ENCODE data around the gene SH3RF1.
A peak's percentile ranks its signal among the peaks of the same experiment; 100 is the strongest.

SH3RF1 gene

GRCh38 chr4:169102026-169102425 is 168.7 kb downstream of the SH3RF1 start:
- Histone ChIP-seq H3K27ac (ENCODE audit: low read depth in 2 of 2, low read length in 2 of 2) (no peak overlapping the region), H3K36me3 (ENCODE audit: control insufficient read depth in 2 of 2, insufficient read depth in 2 of 2, low read length in 2 of 2) (peaks cover 41 to 59% of the 10 kb centered on the region in 2 donors), H3K4me3 (ENCODE audit: low read length in 2 of 2) (no peak overlapping the region)

DNA sequence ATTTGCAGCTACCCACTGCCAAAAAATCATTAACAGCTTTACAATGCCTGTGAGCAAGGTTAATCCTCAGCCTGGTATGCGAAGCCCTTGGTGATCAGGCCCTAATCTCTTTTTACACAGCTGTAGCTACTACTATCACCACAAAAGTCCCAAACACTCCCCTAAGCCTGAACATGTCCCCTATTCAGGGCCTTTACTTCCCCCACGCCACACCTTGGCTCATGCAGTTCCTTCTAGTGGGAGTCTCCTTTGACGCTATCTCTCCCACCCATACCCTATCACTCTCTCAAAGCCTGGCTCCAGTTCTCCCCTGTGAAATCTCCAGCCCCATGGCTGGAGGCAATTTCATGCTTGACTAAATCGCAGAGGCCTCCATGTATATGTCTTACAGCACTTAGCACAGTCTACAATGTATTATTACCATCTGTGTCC is 170.1 kb downstream of the SH3RF1 start:
- Histone ChIP-seq H3K4me1 (ENCODE audit: control insufficient read depth in 2 of 2, insufficient read depth in 2 of 2, low read length in 2 of 2) (no peaks in the 10 kb centered on the region), H3K9me3 (ENCODE audit: control insufficient read depth in 2 of 2, low read length in 2 of 2) (no peaks in the 10 kb centered on the region), H3K27ac (ENCODE audit: low read depth in 2 of 2, low read length in 2 of 2) (no peak overlapping the region), H3K36me3 (ENCODE audit: control insufficient read depth in 2 of 2, insufficient read depth in 2 of 2, low read length in 2 of 2) (peaks cover 40 to 54% of the 10 kb centered on the region in 2 donors), H3K9ac (ENCODE audit: low read depth in 1 of 2, low read length in 2 of 2) (no peak overlapping the region), H3K27me3 (ENCODE audit: control insufficient read depth in 2 of 2, insufficient read depth in 2 of 2, low read length in 2 of 2) (no peaks in the 10 kb centered on the region), H3K4me3 (ENCODE audit: low read length in 2 of 2) (no peak overlapping the region)

More at GRCh38 chr4:169102026-169102425, 168.7 kb downstream of the SH3RF1 start:
- no peaks in the 10 kb centered on the region for H3K9me3 ChIP-seq (ENCODE audit: control insufficient read depth in 2 of 2, low read length in 2 of 2)
- H3K27me3 ChIP-seq (ENCODE audit: control insufficient read depth in 2 of 2, insufficient read depth in 2 of 2, low read length in 2 of 2): no peaks in the 10 kb centered on the region
- no peak overlapping the region for H3K9ac ChIP-seq (ENCODE audit: low read depth in 1 of 2, low read length in 2 of 2)
- H3K4me1 ChIP-seq (ENCODE audit: control insufficient read depth in 2 of 2, insufficient read depth in 2 of 2, low read length in 2 of 2): no peaks in the 10 kb centered on the region

DNA sequence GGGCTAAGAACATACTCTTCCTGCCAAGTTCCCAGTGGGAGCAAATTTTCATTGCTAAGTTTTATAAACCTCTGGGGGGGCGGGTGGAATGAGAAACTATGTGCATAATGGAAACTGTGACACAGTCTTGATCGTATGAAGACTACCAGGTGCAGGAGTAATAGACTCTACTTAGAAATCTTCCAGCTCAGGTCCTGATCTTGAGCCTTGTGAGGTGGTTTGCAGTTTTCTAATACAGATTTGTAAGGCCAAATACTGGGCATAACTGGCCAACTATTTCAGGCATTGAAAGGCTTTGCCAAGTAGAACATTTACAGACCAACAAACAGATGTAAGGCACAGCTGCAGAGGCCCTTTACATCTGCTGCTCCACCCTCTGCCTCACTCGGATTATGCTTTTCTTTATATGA is 171.0 kb downstream of the SH3RF1 start:
- H3K27ac ChIP-seq (ENCODE audit: low read depth in 2 of 2, low read length in 2 of 2): no peak overlapping the region
- H3K4me1 ChIP-seq (ENCODE audit: control insufficient read depth in 2 of 2, insufficient read depth in 2 of 2, low read length in 2 of 2): no peaks in the 10 kb centered on the region
- H3K27me3 ChIP-seq (ENCODE audit: control insufficient read depth in 2 of 2, insufficient read depth in 2 of 2, low read length in 2 of 2): no peaks in the 10 kb centered on the region
- no peak overlapping the region for H3K9ac ChIP-seq (ENCODE audit: low read depth in 1 of 2, low read length in 2 of 2)
- no peaks in the 10 kb centered on the region for H3K9me3 ChIP-seq (ENCODE audit: control insufficient read depth in 2 of 2, low read length in 2 of 2)
- H3K36me3 ChIP-seq (ENCODE audit: control insufficient read depth in 2 of 2, insufficient read depth in 2 of 2, low read length in 2 of 2): peaks cover 43 to 57% of the 10 kb centered on the region in 2 donors
- no peak overlapping the region for H3K4me3 ChIP-seq (ENCODE audit: low read length in 2 of 2)

GRCh38 chr4:169098969-169099690 is 171.6 kb downstream of the SH3RF1 start:
- H3K9me3 ChIP-seq (ENCODE audit: control insufficient read depth in 2 of 2, low read length in 2 of 2): no peaks in the 10 kb centered on the region
- no peak overlapping the region for H3K4me3 ChIP-seq (ENCODE audit: low read length in 2 of 2)
- H3K36me3 ChIP-seq (ENCODE audit: control insufficient read depth in 2 of 2, insufficient read depth in 2 of 2, low read length in 2 of 2): peaks cover 42 to 56% of the 10 kb centered on the region in 2 donors
- no peaks in the 10 kb centered on the region for H3K4me1 ChIP-seq (ENCODE audit: control insufficient read depth in 2 of 2, insufficient read depth in 2 of 2, low read length in 2 of 2)
- no peaks in the 10 kb centered on the region for H3K27me3 ChIP-seq (ENCODE audit: control insufficient read depth in 2 of 2, insufficient read depth in 2 of 2, low read length in 2 of 2)
- H3K9ac ChIP-seq (ENCODE audit: low read depth in 1 of 2, low read length in 2 of 2): no peak overlapping the region
- H3K27ac ChIP-seq (ENCODE audit: low read depth in 2 of 2, low read length in 2 of 2): peak overlapping the region in 1 of 2 donors; percentile 17

- Histone ChIP-seq H3K4me1 (ENCODE audit: control insufficient read depth in 2 of 2, insufficient read depth in 2 of 2, low read length in 2 of 2) (no peaks in the 10 kb centered on the region), H3K27ac (ENCODE audit: low read depth in 2 of 2, low read length in 2 of 2) (no peak overlapping the region), H3K36me3 (ENCODE audit: control insufficient read depth in 2 of 2, insufficient read depth in 2 of 2, low read length in 2 of 2) (peaks cover 42 to 50% of the 10 kb centered on the region in 2 donors), H3K27me3 (ENCODE audit: control insufficient read depth in 2 of 2, insufficient read depth in 2 of 2, low read length in 2 of 2) (no peaks in the 10 kb centered on the region), H3K4me3 (ENCODE audit: low read length in 2 of 2) (no peak overlapping the region), H3K9ac (ENCODE audit: low read depth in 1 of 2, low read length in 2 of 2) (no peak overlapping the region), H3K9me3 (ENCODE audit: control insufficient read depth in 2 of 2, low read length in 2 of 2) (no peaks in the 10 kb centered on the region)
These were observed 172.2 kb downstream of the SH3RF1 start for GRCh38 chr4:169098532-169098931.

- Histone ChIP-seq H3K36me3 (ENCODE audit: control insufficient read depth in 2 of 2, insufficient read depth in 2 of 2, low read length in 2 of 2) (peaks cover 44 to 47% of the 10 kb centered on the region in 2 donors), H3K4me1 (ENCODE audit: control insufficient read depth in 2 of 2, insufficient read depth in 2 of 2, low read length in 2 of 2) (no peaks in the 10 kb centered on the region), H3K4me3 (ENCODE audit: low read length in 2 of 2) (no peak overlapping the region), H3K27ac (ENCODE audit: low read depth in 2 of 2, low read length in 2 of 2) (no peak overlapping the region), H3K9ac (ENCODE audit: low read depth in 1 of 2, low read length in 2 of 2) (no peak overlapping the region), H3K27me3 (ENCODE audit: control insufficient read depth in 2 of 2, insufficient read depth in 2 of 2, low read length in 2 of 2) (no peaks in the 10 kb centered on the region), H3K9me3 (ENCODE audit: control insufficient read depth in 2 of 2, low read length in 2 of 2) (no peaks in the 10 kb centered on the region)
These were observed 172.7 kb downstream of the SH3RF1 start for GRCh38 chr4:169098054-169098497.

GRCh38 chr4:169096221-169096620 is 174.5 kb downstream of the SH3RF1 start:
- Histone ChIP-seq H3K27me3 (ENCODE audit: control insufficient read depth in 2 of 2, insufficient read depth in 2 of 2, low read length in 2 of 2) (no peaks in the 10 kb centered on the region), H3K27ac (ENCODE audit: low read depth in 2 of 2, low read length in 2 of 2) (no peak overlapping the region), H3K4me1 (ENCODE audit: control insufficient read depth in 2 of 2, insufficient read depth in 2 of 2, low read length in 2 of 2) (no peaks in the 10 kb centered on the region), H3K9me3 (ENCODE audit: control insufficient read depth in 2 of 2, low read length in 2 of 2) (peaks cover 3 to 4% of the 10 kb centered on the region in 2 donors), H3K4me3 (ENCODE audit: low read length in 2 of 2) (no peak overlapping the region), H3K36me3 (ENCODE audit: control insufficient read depth in 2 of 2, insufficient read depth in 2 of 2, low read length in 2 of 2) (peaks cover 46 to 54% of the 10 kb centered on the region in 2 donors), H3K9ac (ENCODE audit: low read depth in 1 of 2, low read length in 2 of 2) (no peak overlapping the region)

DNA sequence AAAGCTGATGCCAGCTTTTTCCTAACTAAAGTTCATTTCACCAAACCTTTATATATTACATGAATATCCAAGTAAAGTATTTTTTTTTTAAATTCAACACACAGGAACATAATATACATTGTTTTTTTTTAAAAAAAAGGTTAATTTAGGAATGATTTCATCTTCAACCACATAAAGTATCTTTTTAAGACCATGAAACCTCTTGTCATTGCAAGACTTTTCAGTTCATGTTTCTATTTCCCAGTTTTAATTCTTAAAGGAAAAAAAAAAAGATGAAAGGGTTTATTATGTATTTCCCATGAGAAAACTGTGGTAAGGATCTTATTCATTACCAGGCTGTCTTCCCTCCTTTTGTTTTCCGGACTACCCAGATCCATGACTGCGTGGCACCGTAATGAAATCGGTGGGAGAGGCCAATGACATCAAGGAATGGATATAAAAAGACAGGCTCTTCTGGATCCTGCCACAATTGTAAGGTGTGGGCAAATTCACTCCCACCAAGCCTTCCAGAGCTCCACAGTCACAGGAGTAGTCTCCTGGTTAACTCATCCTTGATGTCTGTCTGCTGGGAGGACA is 176.0 kb downstream of the SH3RF1 start:
- H3K4me3 ChIP-seq (ENCODE audit: low read length in 2 of 2): no peak overlapping the region
- H3K27ac ChIP-seq (ENCODE audit: low read depth in 2 of 2, low read length in 2 of 2): no peak overlapping the region
- H3K36me3 ChIP-seq (ENCODE audit: control insufficient read depth in 2 of 2, insufficient read depth in 2 of 2, low read length in 2 of 2): peaks cover 39 to 46% of the 10 kb centered on the region in 2 donors
- H3K9ac ChIP-seq (ENCODE audit: low read depth in 1 of 2, low read length in 2 of 2): no peak overlapping the region
- no peaks in the 10 kb centered on the region for H3K4me1 ChIP-seq (ENCODE audit: control insufficient read depth in 2 of 2, insufficient read depth in 2 of 2, low read length in 2 of 2)
- no peaks in the 10 kb centered on the region for H3K27me3 ChIP-seq (ENCODE audit: control insufficient read depth in 2 of 2, insufficient read depth in 2 of 2, low read length in 2 of 2)
- peaks cover 3 to 4% of the 10 kb centered on the region in 2 donors for H3K9me3 ChIP-seq (ENCODE audit: control insufficient read depth in 2 of 2, low read length in 2 of 2)

GRCh38 chr4:169092889-169093522 is 177.8 kb downstream of the SH3RF1 start:
- H3K9ac ChIP-seq (ENCODE audit: low read depth in 1 of 2, low read length in 2 of 2): no peak overlapping the region
- H3K36me3 ChIP-seq (ENCODE audit: control insufficient read depth in 2 of 2, insufficient read depth in 2 of 2, low read length in 2 of 2): peaks cover 32 to 38% of the 10 kb centered on the region in 2 donors
- H3K9me3 ChIP-seq (ENCODE audit: control insufficient read depth in 2 of 2, low read length in 2 of 2): peaks cover 3 to 4% of the 10 kb centered on the region in 2 donors
- H3K27ac ChIP-seq (ENCODE audit: low read depth in 2 of 2, low read length in 2 of 2): no peak overlapping the region
- no peak overlapping the region for H3K4me3 ChIP-seq (ENCODE audit: low read length in 2 of 2)
- H3K27me3 ChIP-seq (ENCODE audit: control insufficient read depth in 2 of 2, insufficient read depth in 2 of 2, low read length in 2 of 2): no peaks in the 10 kb centered on the region
- no peaks in the 10 kb centered on the region for H3K4me1 ChIP-seq (ENCODE audit: control insufficient read depth in 2 of 2, insufficient read depth in 2 of 2, low read length in 2 of 2)

Measured in mucosa of rectum (tissue), 2 donors.